HCT116 (cell line): ENCODE measurements around the gene DHX15. TPM values are rescaled to one million over a fixed set of nuclear protein-coding genes. Genes with fewer than 3 reads are reported as not detected.

Source experiments
- ATAC-seq: fragments of 200-7000 bp; cut with Tn5 transposase; 2 replicates; pipeline ENCODE4 v1.9.1; 2020; ENCODE audit warnings: mild to moderate bottlenecking, moderate library complexity
- BruUV-seq: library from RNA; stranded (reverse); fragments of 400-500 nt; replicated peaks from 2 replicates; lab custom pipeline; 2021; lab: Mats Ljungman, UMichigan
- CTCF ChIA-PET: fragments of 300-600 bp; sonication (Branson Sonifier 250); formaldehyde crosslinking; loops from one replicate; lab custom pipeline; 2021; ENCODE audit warnings: antibody characterized with exemption; lab: Charles Lee
- POLR2A ChIA-PET: fragments of 300-600, 350-600 bp; sonication (Branson Sonifier 250); formaldehyde crosslinking; loops from one replicate; lab custom pipeline; 2021; ENCODE audit warnings: antibody characterized with exemption; lab: Charles Lee
- RAD21 ChIA-PET, 2 experiments: fragments of 300-600 bp; sonication (Branson Sonifier 250); formaldehyde crosslinking; loops; one replicate each; lab custom pipeline; 2023; ENCODE audit warnings: low total read pairs in 2 of 2; ENCODE audit not compliant: uncharacterized antibody in 2 of 2, unreplicated experiment in 2 of 2, low non-redundant PET in 1 of 2; lab: Charles Lee
- DNase-seq: peaks from one replicate; pipeline ENCODE4 v3.0.0-alpha.2; 2010; ENCODE audit warnings: low read depth, low spot score
- H2AFZ ChIP-seq: fragments of 200-600 bp; shearing (Covaris generic), sonication (generic); 2 replicates; pipeline ENCODE4 v1.6.1; 2017; ENCODE audit warnings: low read depth, mixed run types, mixed read lengths, antibody characterized with exemption, low read length; ENCODE audit not compliant: poor library complexity, severe bottlenecking
- H3K27ac ChIP-seq: 2 replicates; pipeline ENCODE4 v1.5.1; 2012; ENCODE audit warnings: low read depth, low read length
- H3K27me3 ChIP-seq: fragments of 200-600 bp; sonication (generic); 2 replicates; pipeline ENCODE4 v1.6.1; 2016; ENCODE audit warnings: mixed run types, low read length, mixed read lengths; ENCODE audit not compliant: insufficient read depth
- H3K36me3 ChIP-seq, 2 experiments: fragments of 200-500 bp in 1 of 2; fragments of 200-600 bp in 1 of 2; sonication (Bioruptor generic) in 1 of 2; sonication (generic) in 1 of 2; 2 replicates each; pipeline versions ENCODE4 v1.5.1 to v1.6.1; 2014 to 2016; ENCODE audit warnings: low read length in 2 of 2, inconsistent platforms in 1 of 2, mixed read lengths in 1 of 2, mixed run types in 1 of 2; ENCODE audit not compliant: insufficient read depth in 2 of 2, control insufficient read depth in 1 of 2
- H3K4me1 ChIP-seq, 2 experiments: fragments of 200-600 bp in 1 of 2; sonication (generic) in 1 of 2; 2 replicates each; pipeline versions ENCODE4 v1.5.1 to v1.6.1; 2012 to 2017; ENCODE audit warnings: low read length in 2 of 2, inconsistent platforms in 1 of 2, mild to moderate bottlenecking in 1 of 2, mixed read lengths in 1 of 2, mixed run types in 1 of 2, moderate library complexity in 1 of 2; ENCODE audit not compliant: insufficient read depth in 2 of 2, control insufficient read depth in 1 of 2
- H3K4me2 ChIP-seq: fragments of 200-600 bp; sonication (generic); 2 replicates; pipeline ENCODE4 v1.6.1; 2017; ENCODE audit warnings: mixed run types, low read length, mixed read lengths
- H3K4me3 ChIP-seq, 2 experiments: fragments of 200-600 bp in 1 of 2; sonication (generic) in 1 of 2; replicated peaks in 1 of 2; 2 replicates each; pipeline ENCODE4 v1.5.1; 2011 to 2016; ENCODE audit warnings: low read length in 2 of 2, control low read depth in 1 of 2, low read depth in 1 of 2, mild to moderate bottlenecking in 1 of 2, mixed read lengths in 1 of 2, mixed run types in 1 of 2
- H3K79me2 ChIP-seq: fragments of 200-600 bp; sonication (generic); 2 replicates; pipeline ENCODE4 v1.6.1; 2017; ENCODE audit warnings: mild to moderate bottlenecking, mixed run types, low read length, moderate library complexity, mixed read lengths; ENCODE audit not compliant: insufficient read depth
- H3K9ac ChIP-seq: fragments of 200-600 bp; sonication (generic); 2 replicates; pipeline ENCODE4 v1.6.1; 2016; ENCODE audit warnings: low read length, mixed read lengths
- H3K9me2 ChIP-seq: fragments of 200-600 bp; sonication (generic), shearing (Covaris generic); 2 replicates; pipeline ENCODE4 v1.6.1; 2017; ENCODE audit warnings: mixed run types, mild to moderate bottlenecking, moderate library complexity; ENCODE audit not compliant: insufficient read depth
- H3K9me3 ChIP-seq, 2 experiments: fragments of 200-500 bp in 1 of 2; fragments of 200-600 bp in 1 of 2; sonication (Bioruptor generic) in 1 of 2; sonication (generic) in 1 of 2; 2 replicates each; pipeline ENCODE4 v1.6.1; 2014 to 2017; ENCODE audit warnings: low read length in 2 of 2, mixed read lengths in 2 of 2, inconsistent platforms in 1 of 2, low read depth in 1 of 2, mild to moderate bottlenecking in 1 of 2, mixed run types in 1 of 2, moderate library complexity in 1 of 2; ENCODE audit not compliant: control insufficient read depth in 1 of 2, insufficient read depth in 1 of 2
- H4K20me1 ChIP-seq: fragments of 200-600 bp; sonication (generic), shearing (Covaris generic); 2 replicates; pipeline ENCODE4 v1.6.1; 2017; ENCODE audit warnings: mixed run types, mild to moderate bottlenecking, moderate library complexity; ENCODE audit not compliant: insufficient read depth
- CEBPB ChIP-seq: IDR thresholded peaks from 2 replicates; pipeline ENCODE4 v1.6.1; 2012; ENCODE audit warnings: low read depth
- EZH2 ChIP-seq: fragments of 200-600 bp; sonication (generic); IDR thresholded peaks from 2 replicates; pipeline ENCODE4 v1.6.1; 2017; ENCODE audit warnings: antibody characterized with exemption, mixed run types
- SP1 ChIP-seq: IDR thresholded peaks from 2 replicates; pipeline ENCODE4 v1.6.1; 2012; ENCODE audit warnings: low read depth
- SRF ChIP-seq: IDR thresholded peaks from 2 replicates; pipeline ENCODE4 v1.6.1; 2012; ENCODE audit warnings: low read depth
- YY1 ChIP-seq: IDR thresholded peaks from 2 replicates; pipeline ENCODE4 v1.6.1; 2011; ENCODE audit warnings: low read length, low read depth, moderate library complexity, mild to moderate bottlenecking; ENCODE audit not compliant: insufficient replicate concordance; ENCODE audit errors: extremely low read depth
- intact Hi-C: fragments of 100-400 bp; cut with micrococcal nuclease; formaldehyde crosslinking; loops from 2 replicates; pipeline ENCODE4 v1.10.0; 2022
- total RNA-seq: library from RNA; stranded (reverse); gene quantifications from one replicate; pipeline ENCODE4 v1.2.1, GENCODE V29; 2021; ENCODE audit not compliant: unreplicated experiment
- TF ChIP-seq, protein P1 (sequence below), 3 experiments: fragments of 200-600 bp in 1 of 3; sonication (generic) in 1 of 3; IDR thresholded peaks in 2 of 3; conservative IDR thresholded peaks in 1 of 3; 2 replicates each; pipeline ENCODE4 v1.5.1; 2012 to 2017; ENCODE audit warnings: low read depth in 2 of 3, low read length in 2 of 3, antibody characterized with exemption in 1 of 3, borderline replicate concordance in 1 of 3, control low read depth in 1 of 3, mild to moderate bottlenecking in 1 of 3, mixed read lengths in 1 of 3, mixed run types in 1 of 3, moderate library complexity in 1 of 3; ENCODE audit not compliant: insufficient read depth in 1 of 3
- TF ChIP-seq, protein P2 (sequence below): IDR thresholded peaks from 2 replicates; pipeline ENCODE4 v1.6.1; 2011; ENCODE audit warnings: mild to moderate bottlenecking, low read length, moderate library complexity; ENCODE audit not compliant: insufficient replicate concordance; ENCODE audit errors: extremely low read depth

DHX15 gene
- total RNA-seq, 1 experiment from 2014 or later: 195 TPM

DNA sequence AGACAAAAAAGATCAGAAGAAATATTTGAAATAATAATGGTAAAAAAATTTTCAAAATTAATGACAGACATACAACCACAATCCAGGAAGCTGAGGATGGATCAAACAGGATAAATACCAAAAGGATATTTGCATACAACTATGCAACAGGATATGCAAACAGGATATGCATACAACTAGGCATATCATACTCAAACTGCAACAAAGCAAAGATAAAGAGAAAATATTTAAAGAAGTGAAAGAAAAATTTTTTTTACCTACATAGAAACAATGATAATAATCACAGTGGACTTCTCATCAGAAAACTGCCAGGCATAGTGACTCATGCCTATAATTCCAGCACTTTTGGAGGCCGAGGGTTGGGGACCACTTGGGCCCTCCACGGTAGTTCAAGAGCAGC is 11.3 kb upstream of the DHX15 start:
- no peak overlapping the region for H3K27ac ChIP-seq
- H2AFZ ChIP-seq: no peak overlapping the region
- CTCF ChIA-PET: no interaction called here
- H3K9me3 ChIP-seq: peaks cover 0 to 4% of the 10 kb centered on the region in 2 experiments; a peak in 1 of 4 replicates
- no peaks in the 10 kb centered on the region for H3K36me3 ChIP-seq
- DNase-seq: no peak
- H3K4me1 ChIP-seq: peaks cover 6 to 35% of the 10 kb centered on the region in 2 experiments; a peak in 3 of 4 replicates
- H3K79me2 ChIP-seq: no peaks in the 10 kb centered on the region
- H3K4me3 ChIP-seq: no peak overlapping the region
- no peak overlapping the region for H3K9ac ChIP-seq
- intact Hi-C loops: no loop called here
- TF ChIP-seq CEBPB (no peak), SRF (no peak), YY1 (no peak), EZH2 (no peak), SP1 (no peak)
- TF ChIP-seq, protein P1, sequence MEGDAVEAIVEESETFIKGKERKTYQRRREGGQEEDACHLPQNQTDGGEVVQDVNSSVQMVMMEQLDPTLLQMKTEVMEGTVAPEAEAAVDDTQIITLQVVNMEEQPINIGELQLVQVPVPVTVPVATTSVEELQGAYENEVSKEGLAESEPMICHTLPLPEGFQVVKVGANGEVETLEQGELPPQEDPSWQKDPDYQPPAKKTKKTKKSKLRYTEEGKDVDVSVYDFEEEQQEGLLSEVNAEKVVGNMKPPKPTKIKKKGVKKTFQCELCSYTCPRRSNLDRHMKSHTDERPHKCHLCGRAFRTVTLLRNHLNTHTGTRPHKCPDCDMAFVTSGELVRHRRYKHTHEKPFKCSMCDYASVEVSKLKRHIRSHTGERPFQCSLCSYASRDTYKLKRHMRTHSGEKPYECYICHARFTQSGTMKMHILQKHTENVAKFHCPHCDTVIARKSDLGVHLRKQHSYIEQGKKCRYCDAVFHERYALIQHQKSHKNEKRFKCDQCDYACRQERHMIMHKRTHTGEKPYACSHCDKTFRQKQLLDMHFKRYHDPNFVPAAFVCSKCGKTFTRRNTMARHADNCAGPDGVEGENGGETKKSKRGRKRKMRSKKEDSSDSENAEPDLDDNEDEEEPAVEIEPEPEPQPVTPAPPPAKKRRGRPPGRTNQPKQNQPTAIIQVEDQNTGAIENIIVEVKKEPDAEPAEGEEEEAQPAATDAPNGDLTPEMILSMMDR (IDR thresholded peaks at IDR 0.05 in 2 of 3, conservative IDR thresholded peaks at IDR 0.05 in 1 of 3; ENCODE audit: borderline replicate concordance in 1 of 3, insufficient read depth in 1 of 3, low read depth in 2 of 3, low read length in 2 of 3): no peak
- TF ChIP-seq, protein P2, sequence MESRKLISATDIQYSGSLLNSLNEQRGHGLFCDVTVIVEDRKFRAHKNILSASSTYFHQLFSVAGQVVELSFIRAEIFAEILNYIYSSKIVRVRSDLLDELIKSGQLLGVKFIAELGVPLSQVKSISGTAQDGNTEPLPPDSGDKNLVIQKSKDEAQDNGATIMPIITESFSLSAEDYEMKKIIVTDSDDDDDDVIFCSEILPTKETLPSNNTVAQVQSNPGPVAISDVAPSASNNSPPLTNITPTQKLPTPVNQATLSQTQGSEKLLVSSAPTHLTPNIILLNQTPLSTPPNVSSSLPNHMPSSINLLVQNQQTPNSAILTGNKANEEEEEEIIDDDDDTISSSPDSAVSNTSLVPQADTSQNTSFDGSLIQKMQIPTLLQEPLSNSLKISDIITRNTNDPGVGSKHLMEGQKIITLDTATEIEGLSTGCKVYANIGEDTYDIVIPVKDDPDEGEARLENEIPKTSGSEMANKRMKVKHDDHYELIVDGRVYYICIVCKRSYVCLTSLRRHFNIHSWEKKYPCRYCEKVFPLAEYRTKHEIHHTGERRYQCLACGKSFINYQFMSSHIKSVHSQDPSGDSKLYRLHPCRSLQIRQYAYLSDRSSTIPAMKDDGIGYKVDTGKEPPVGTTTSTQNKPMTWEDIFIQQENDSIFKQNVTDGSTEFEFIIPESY: no peak
- H4K20me1 ChIP-seq: no peaks in the 10 kb centered on the region
- RAD21 ChIA-PET: no interaction called here
- ATAC-seq: no peak
- H3K27me3 ChIP-seq: no peaks in the 10 kb centered on the region
- H3K9me2 ChIP-seq: no peaks in the 10 kb centered on the region
- BruUV-seq: no TSS peak
- H3K4me2 ChIP-seq: no peak overlapping the region
- POLR2A ChIA-PET: interaction anchor here (1.0 kb wide), 1 partner anchor 11 kb away, joined by 3 read pairs; the partner anchor contains the start of gene DHX15
